Retinal pigment epithelial cell (primary cell): ENCODE data around the gene ABCC8.

ENCODE experiments used
- DNase-seq: peaks from one replicate; pipeline ENCODE4 v3.0.0-alpha.2; 2010; ENCODE audit warnings: low read depth
- H3K4me3 ChIP-seq: 2 replicates; pipeline ENCODE4 v1.5.1; 2011; ENCODE audit warnings: mild to moderate bottlenecking, low read length, control low read depth, moderate library complexity
- CTCF ChIP-seq: conservative IDR thresholded peaks from 2 replicates; pipeline ENCODE4 v1.5.1; 2011; ENCODE audit warnings: low read depth, low read length, control low read depth, inconsistent platforms

The ABCC8 gene

GRCh38 chr11:17519061-17519885 lies 42.6 kb upstream of the ABCC8 start:
- H3K4me3 ChIP-seq, result no peak overlapping the region
- TF ChIP-seq CTCF, result no peak
- DNase-seq, result no peak

GRCh38 chr11:17518366-17518765 lies 41.7 kb upstream of the ABCC8 start:
- H3K4me3 ChIP-seq, result no peak overlapping the region
- no peak for TF ChIP-seq CTCF
- DNase-seq, result no peak

- DNase-seq, result no peak
- H3K4me3 ChIP-seq, result no peak overlapping the region
- no peak for TF ChIP-seq CTCF
Observed at GRCh38 chr11:17517186-17517585, 40.5 kb upstream of the ABCC8 start.

- no peak for TF ChIP-seq CTCF
- no peak overlapping the region for H3K4me3 ChIP-seq
- DNase-seq, result no peak
Observed at GRCh38 chr11:17516551-17517150, 40.0 kb upstream of the ABCC8 start.

- TF ChIP-seq CTCF, result no peak
Observed at GRCh38 chr11:17515443-17516176, 39.0 kb upstream of the ABCC8 start.

GRCh38 chr11:17514476-17514875 lies 37.8 kb upstream of the ABCC8 start:
- H3K4me3 ChIP-seq, result no peak overlapping the region
- no peak for DNase-seq
- TF ChIP-seq CTCF, result no peak

More at GRCh38 chr11:17515443-17516176, 39.0 kb upstream of the ABCC8 start:
- no peak overlapping the region for H3K4me3 ChIP-seq
- DNase-seq, result no peak
